AG09319 (cell line): ENCODE measurements around the gene SUN2.

Experiments
- DNase-seq: peaks from one replicate; pipeline ENCODE4 v3.0.0-alpha.2; 2010; ENCODE audit warnings: low read depth; ENCODE audit errors: extremely low read depth
- TF ChIP-seq, protein P1 (sequence below): IDR thresholded peaks from 2 replicates; pipeline ENCODE4 v1.5.1; 2011; ENCODE audit warnings: low read depth, mild to moderate bottlenecking, inconsistent platforms, low read length, moderate library complexity

SUN2 gene

GRCh38 chr22:38766076-38766777, 10.4 kb upstream of the SUN2 start:
- no peak for DNase-seq
- TF ChIP-seq, protein P1, sequence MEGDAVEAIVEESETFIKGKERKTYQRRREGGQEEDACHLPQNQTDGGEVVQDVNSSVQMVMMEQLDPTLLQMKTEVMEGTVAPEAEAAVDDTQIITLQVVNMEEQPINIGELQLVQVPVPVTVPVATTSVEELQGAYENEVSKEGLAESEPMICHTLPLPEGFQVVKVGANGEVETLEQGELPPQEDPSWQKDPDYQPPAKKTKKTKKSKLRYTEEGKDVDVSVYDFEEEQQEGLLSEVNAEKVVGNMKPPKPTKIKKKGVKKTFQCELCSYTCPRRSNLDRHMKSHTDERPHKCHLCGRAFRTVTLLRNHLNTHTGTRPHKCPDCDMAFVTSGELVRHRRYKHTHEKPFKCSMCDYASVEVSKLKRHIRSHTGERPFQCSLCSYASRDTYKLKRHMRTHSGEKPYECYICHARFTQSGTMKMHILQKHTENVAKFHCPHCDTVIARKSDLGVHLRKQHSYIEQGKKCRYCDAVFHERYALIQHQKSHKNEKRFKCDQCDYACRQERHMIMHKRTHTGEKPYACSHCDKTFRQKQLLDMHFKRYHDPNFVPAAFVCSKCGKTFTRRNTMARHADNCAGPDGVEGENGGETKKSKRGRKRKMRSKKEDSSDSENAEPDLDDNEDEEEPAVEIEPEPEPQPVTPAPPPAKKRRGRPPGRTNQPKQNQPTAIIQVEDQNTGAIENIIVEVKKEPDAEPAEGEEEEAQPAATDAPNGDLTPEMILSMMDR: peak; percentile 83

DNA sequence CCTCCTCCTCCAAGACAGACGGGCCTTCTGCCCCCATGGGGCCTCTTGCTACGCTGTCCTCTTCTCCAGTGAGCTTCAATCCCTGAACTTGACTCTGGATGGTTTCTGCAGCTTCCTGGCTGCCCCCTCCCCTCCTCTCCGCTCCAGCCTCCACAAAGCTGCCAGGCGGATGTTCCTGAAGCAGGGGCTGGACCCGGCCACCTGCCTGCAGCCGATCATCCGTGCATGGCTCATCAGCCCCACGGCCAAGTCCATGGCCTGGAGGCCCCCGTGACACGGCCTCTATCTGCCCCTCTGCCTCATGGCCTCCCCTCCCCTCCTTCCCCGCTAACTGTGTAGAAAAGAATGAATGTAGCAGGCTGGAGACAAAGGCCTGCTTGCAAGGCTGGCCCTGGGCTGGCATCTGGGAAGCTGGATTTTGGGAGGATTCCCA, 6.8 kb upstream of the SUN2 start:
- TF ChIP-seq, protein P1: no peak
- no peak for DNase-seq

- TF ChIP-seq, protein P1: no peak
- DNase-seq: no peak
These were observed 5.7 kb upstream of the SUN2 start for GRCh38 chr22:38761202-38762162.

GRCh38 chr22:38760477-38761201, 4.8 kb upstream of the SUN2 start:
- DNase-seq: no peak
- TF ChIP-seq, protein P1: no peak

- TF ChIP-seq, protein P1: no peak
These were observed 3.2 kb upstream of the SUN2 start for GRCh38 chr22:38759005-38759404.

GRCh38 chr22:38758276-38758945, 2.6 kb upstream of the SUN2 start:
- TF ChIP-seq, protein P1: no peak
- no peak for DNase-seq

More at GRCh38 chr22:38759005-38759404, 3.2 kb upstream of the SUN2 start:
- DNase-seq: no peak
